ENCODE results near the gene REV1. TPM values are rescaled to one million over a fixed set of nuclear protein-coding genes. Genes with fewer than 3 reads are reported as not detected.

REV1 gene
- total and polyA plus RNA-seq, 4 donors, result 4.0 to 37.7 (median 16.2) TPM

GRCh38 chr2:99524056-99524455 lies 34.2 kb upstream of the REV1 start:
- TF ChIP-seq SP1 (IDR thresholded peaks at IDR 0.05), result no peak
- no peak for TF ChIP-seq YY1 (IDR thresholded peaks at IDR 0.05)
- TF ChIP-seq ZBTB33 (IDR thresholded peaks at IDR 0.05), result no peak
- TF ChIP-seq RXRA (IDR thresholded peaks at IDR 0.05), result no peak
- no peak for TF ChIP-seq MAX (IDR thresholded peaks at IDR 0.05)
- TF ChIP-seq RAD21 (IDR thresholded peaks at IDR 0.05), result no peak
- no peak for TF ChIP-seq FOXA2 (IDR thresholded peaks at IDR 0.05)
- TF ChIP-seq REST (IDR thresholded peaks at IDR 0.05), result no peak
- TF ChIP-seq HNF4A (conservative IDR thresholded peaks at IDR 0.05), result no peak
- no peak for TF ChIP-seq CTCF (IDR thresholded peaks at IDR 0.05; ENCODE audit: low read depth, low read length, missing input control)
- TF ChIP-seq HNF4G (IDR thresholded peaks at IDR 0.05), result no peak
- no peak for TF ChIP-seq ATF3 (IDR thresholded peaks at IDR 0.05)
- no peak for TF ChIP-seq EGR1 (IDR thresholded peaks at IDR 0.05; ENCODE audit: low read depth in 2 of 2)
- no peak for TF ChIP-seq JUND (IDR thresholded peaks at IDR 0.05)
- no peak overlapping the region for H3K4me3 ChIP-seq (ENCODE audit: low read depth in 1 of 3, low read length in 3 of 3)
- H3K27ac ChIP-seq (ENCODE audit: low read depth in 1 of 2, low read length in 2 of 2), result no peak overlapping the region
- no peaks in the 10 kb centered on the region for H3K27me3 ChIP-seq (ENCODE audit: control insufficient read depth in 4 of 4, insufficient read depth in 4 of 4, low read length in 3 of 4)
- WGBS, result 84% methylated on average over 2 of the region's 2 CpGs
- H3K9ac ChIP-seq (ENCODE audit: low read depth in 1 of 2, low read length in 2 of 2), result no peak overlapping the region
- DNase-seq (ENCODE audit: low spot score), result no peak
- no peaks in the 10 kb centered on the region for H3K36me3 ChIP-seq (ENCODE audit: control insufficient read depth in 4 of 4, insufficient read depth in 3 of 4, low read depth in 1 of 4, low read length in 3 of 4)
- H3K4me1 ChIP-seq (ENCODE audit: control insufficient read depth in 4 of 4, insufficient read depth in 4 of 4, low read length in 3 of 4), result no peaks in the 10 kb centered on the region
- H3K9me3 ChIP-seq (ENCODE audit: control insufficient read depth in 4 of 4, low read length in 3 of 4), result no peaks in the 10 kb centered on the region

- H3K27ac ChIP-seq (ENCODE audit: low read depth in 1 of 2, low read length in 2 of 2), result no peak overlapping the region
- H3K36me3 ChIP-seq (ENCODE audit: control insufficient read depth in 4 of 4, insufficient read depth in 3 of 4, low read depth in 1 of 4, low read length in 3 of 4), result no peaks in the 10 kb centered on the region
- H3K9ac ChIP-seq (ENCODE audit: low read depth in 1 of 2, low read length in 2 of 2), result no peak overlapping the region
- no peak for DNase-seq (ENCODE audit: low spot score)
- H3K4me3 ChIP-seq (ENCODE audit: low read depth in 1 of 3, low read length in 3 of 3), result no peak overlapping the region
- 87% methylated on average over 2 of the region's 2 CpGs for WGBS
- no peaks in the 10 kb centered on the region for H3K9me3 ChIP-seq (ENCODE audit: control insufficient read depth in 4 of 4, low read length in 3 of 4)
- TF ChIP-seq YY1 (IDR thresholded peaks at IDR 0.05) (no peak), GABPA (IDR thresholded peaks at IDR 0.05 in 1 of 2, conservative IDR thresholded peaks at IDR 0.05 in 1 of 2) (no peak)
- peaks cover 0 to 3% (median 0%) of the 10 kb centered on the region in 4 donors for H3K27me3 ChIP-seq (ENCODE audit: control insufficient read depth in 4 of 4, insufficient read depth in 4 of 4, low read length in 3 of 4)
- no peaks in the 10 kb centered on the region for H3K4me1 ChIP-seq (ENCODE audit: control insufficient read depth in 4 of 4, insufficient read depth in 4 of 4, low read length in 3 of 4)
Observed at GRCh38 chr2:99522157-99522556, 32.3 kb upstream of the REV1 start.

Data from liver (tissue), 9 donors.